ENCODE measurements around the gene NFIA. TPM values are rescaled to one million over a fixed set of nuclear protein-coding genes. Genes with fewer than 3 reads are reported as not detected.
A peak's percentile ranks its signal among the peaks of the same experiment; 100 is the strongest.

Gene NFIA
- total and polyA plus RNA-seq, 9 of the 15 experiments (the other 6 are each of a cell fraction or from before 2014, with no cell fraction given) = 5.3 to 24.9 (median 9.8) TPM

DNA sequence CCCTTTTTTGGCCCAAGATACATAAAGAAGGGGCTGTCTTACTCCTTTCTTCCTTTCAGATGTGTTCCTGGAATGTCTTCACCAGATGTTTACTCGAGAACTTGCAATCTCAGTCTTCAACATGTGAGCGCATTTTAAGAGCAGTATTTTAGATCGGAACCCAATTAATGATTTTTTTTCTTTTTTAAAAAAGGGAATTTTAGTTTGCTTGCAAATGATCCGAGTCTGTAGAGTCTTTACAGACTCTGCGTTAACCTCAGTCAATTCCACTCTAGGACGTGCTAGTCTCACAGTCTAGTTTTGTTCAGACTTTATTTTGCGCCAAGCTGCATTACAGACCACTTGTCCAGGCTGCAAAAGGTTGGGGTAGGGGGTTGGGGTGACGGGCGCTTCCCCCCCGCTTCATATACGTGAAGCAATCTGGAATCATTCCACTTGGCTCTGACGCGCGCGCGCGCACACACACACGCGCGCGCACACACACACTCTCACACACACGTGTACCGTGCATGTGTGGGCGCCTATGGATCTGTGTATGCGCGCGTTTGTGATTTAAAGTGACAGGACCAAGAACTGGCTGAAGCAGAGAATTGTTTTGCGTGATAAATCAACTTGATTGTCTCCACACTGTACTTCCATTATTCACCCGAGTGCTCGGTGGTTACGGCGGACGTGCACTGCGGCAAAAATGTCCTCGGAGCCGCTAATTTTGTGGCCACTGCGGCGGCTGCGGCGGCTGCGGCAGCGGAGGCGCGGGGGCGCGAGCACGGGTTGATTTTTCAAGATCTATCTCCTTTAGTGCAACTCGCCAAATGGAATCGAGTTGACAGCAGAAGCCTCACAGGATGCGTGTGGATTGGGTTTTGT is 25.6 kb upstream of the NFIA start (continued):
- TF ChIP-seq, protein P1, sequence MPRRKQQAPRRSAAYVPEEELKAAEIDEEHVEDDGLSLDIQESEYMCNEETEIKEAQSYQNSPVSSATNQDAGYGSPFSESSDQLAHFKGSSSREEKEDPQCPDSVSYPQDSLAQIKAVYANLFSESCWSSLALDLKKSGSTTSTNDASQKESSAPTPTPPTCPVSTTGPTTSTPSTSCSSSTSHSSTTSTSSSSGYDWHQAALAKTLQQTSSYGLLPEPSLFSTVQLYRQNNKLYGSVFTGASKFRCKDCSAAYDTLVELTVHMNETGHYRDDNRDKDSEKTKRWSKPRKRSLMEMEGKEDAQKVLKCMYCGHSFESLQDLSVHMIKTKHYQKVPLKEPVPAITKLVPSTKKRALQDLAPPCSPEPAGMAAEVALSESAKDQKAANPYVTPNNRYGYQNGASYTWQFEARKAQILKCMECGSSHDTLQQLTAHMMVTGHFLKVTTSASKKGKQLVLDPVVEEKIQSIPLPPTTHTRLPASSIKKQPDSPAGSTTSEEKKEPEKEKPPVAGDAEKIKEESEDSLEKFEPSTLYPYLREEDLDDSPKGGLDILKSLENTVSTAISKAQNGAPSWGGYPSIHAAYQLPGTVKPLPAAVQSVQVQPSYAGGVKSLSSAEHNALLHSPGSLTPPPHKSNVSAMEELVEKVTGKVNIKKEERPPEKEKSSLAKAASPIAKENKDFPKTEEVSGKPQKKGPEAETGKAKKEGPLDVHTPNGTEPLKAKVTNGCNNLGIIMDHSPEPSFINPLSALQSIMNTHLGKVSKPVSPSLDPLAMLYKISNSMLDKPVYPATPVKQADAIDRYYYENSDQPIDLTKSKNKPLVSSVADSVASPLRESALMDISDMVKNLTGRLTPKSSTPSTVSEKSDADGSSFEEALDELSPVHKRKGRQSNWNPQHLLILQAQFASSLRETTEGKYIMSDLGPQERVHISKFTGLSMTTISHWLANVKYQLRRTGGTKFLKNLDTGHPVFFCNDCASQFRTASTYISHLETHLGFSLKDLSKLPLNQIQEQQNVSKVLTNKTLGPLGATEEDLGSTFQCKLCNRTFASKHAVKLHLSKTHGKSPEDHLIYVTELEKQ (CRISPR knock-in tag; IDR thresholded peaks at IDR 0.05) = no peak
- TF ChIP-seq ZC3H4 (CRISPR knock-in tag; IDR thresholded peaks at IDR 0.05; ENCODE audit: borderline replicate concordance) (no peak), STAT5B (CRISPR knock-in tag; IDR thresholded peaks at IDR 0.05) (no peak), RCOR1 (IDR thresholded peaks at IDR 0.05; ENCODE audit: borderline replicate concordance in 1 of 2, low read depth in 2 of 2, low read length in 2 of 2) (no peak), TARDBP (IDR thresholded peaks at IDR 0.05) (no peak), KDM5B (IDR thresholded peaks at IDR 0.05; ENCODE audit: insufficient replicate concordance, low read depth, low read length) (no peak), ZNF445 (CRISPR knock-in tag; IDR thresholded peaks at IDR 0.05; ENCODE audit: low read depth) (no peak), SRSF9 (IDR thresholded peaks at IDR 0.05; ENCODE audit: borderline replicate concordance, low read depth, low read length) (no peak), ESRRA (IDR thresholded peaks at IDR 0.05; ENCODE audit: borderline replicate concordance, low read depth) (0 out of 2 replicates have a peak, but pooled peaks have one; percentile 35), DACH1 (IDR thresholded peaks at IDR 0.05; ENCODE audit: partially characterized antibody) (no peak), RBM14 (IDR thresholded peaks at IDR 0.05; ENCODE audit: borderline replicate concordance, insufficient read depth, low read depth, low read length) (no peak), ZNF76 (CRISPR knock-in tag; IDR thresholded peaks at IDR 0.05; ENCODE audit: borderline replicate concordance) (no peak), POLR2B (IDR thresholded peaks at IDR 0.05; ENCODE audit: low read depth, partially characterized antibody) (no peak), DPF2 (IDR thresholded peaks at IDR 0.05) (no peak), RBM34 (IDR thresholded peaks at IDR 0.05; ENCODE audit: borderline replicate concordance, insufficient read depth, low read length) (no peak), TBP (optimal IDR thresholded peaks at IDR 0.05; ENCODE audit: low read depth, low read length) (peak; percentile 53), RBM15 (IDR thresholded peaks at IDR 0.05; ENCODE audit: insufficient read depth, low read length) (no peak), ZNF436 (CRISPR knock-in tag; IDR thresholded peaks at IDR 0.05) (no peak)
- TF ChIP-seq, protein P2, sequence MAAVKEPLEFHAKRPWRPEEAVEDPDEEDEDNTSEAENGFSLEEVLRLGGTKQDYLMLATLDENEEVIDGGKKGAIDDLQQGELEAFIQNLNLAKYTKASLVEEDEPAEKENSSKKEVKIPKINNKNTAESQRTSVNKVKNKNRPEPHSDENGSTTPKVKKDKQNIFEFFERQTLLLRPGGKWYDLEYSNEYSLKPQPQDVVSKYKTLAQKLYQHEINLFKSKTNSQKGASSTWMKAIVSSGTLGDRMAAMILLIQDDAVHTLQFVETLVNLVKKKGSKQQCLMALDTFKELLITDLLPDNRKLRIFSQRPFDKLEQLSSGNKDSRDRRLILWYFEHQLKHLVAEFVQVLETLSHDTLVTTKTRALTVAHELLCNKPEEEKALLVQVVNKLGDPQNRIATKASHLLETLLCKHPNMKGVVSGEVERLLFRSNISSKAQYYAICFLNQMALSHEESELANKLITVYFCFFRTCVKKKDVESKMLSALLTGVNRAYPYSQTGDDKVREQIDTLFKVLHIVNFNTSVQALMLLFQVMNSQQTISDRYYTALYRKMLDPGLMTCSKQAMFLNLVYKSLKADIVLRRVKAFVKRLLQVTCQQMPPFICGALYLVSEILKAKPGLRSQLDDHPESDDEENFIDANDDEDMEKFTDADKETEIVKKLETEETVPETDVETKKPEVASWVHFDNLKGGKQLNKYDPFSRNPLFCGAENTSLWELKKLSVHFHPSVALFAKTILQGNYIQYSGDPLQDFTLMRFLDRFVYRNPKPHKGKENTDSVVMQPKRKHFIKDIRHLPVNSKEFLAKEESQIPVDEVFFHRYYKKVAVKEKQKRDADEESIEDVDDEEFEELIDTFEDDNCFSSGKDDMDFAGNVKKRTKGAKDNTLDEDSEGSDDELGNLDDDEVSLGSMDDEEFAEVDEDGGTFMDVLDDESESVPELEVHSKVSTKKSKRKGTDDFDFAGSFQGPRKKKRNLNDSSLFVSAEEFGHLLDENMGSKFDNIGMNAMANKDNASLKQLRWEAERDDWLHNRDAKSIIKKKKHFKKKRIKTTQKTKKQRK (IDR thresholded peaks at IDR 0.05; ENCODE audit: borderline replicate concordance, low read depth, low read length) = no peak
- TF ChIP-seq, protein P3, sequence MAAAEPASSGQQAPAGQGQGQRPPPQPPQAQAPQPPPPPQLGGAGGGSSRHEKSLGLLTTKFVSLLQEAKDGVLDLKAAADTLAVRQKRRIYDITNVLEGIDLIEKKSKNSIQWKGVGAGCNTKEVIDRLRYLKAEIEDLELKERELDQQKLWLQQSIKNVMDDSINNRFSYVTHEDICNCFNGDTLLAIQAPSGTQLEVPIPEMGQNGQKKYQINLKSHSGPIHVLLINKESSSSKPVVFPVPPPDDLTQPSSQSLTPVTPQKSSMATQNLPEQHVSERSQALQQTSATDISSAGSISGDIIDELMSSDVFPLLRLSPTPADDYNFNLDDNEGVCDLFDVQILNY (CRISPR knock-in tag; IDR thresholded peaks at IDR 0.05) = no peak
